SKM-1 treated with dmso at 0.1 percent for 144 hours (cell line): ENCODE measurements around the gene DPH2.

Experiments used
- DNase-seq: peaks from one replicate; lab custom pipeline; 2025; ENCODE audit not compliant: unreplicated experiment; lab: John Stamatoyannopoulos, UW

Gene DPH2

GRCh38 chr1:43969746-43970466 lies at the start of gene DPH2:
Gene DPH2, plus strand, starts transcription at chr1:43970010. Its CDS starts 166 bp downstream, at chr1:43970176.
- DNase-seq = peak; percentile 96

GRCh38 chr1:43921022-43921421 lies 48.8 kb upstream of the DPH2 start:
- no peak for DNase-seq

- DNase-seq = no peak
Observed at GRCh38 chr1:43924516-43924915, 45.3 kb upstream of the DPH2 start.

- no peak for DNase-seq
Observed at GRCh38 chr1:43925846-43926245, 44.0 kb upstream of the DPH2 start.

GRCh38 chr1:43930168-43930948 lies 39.5 kb upstream of the DPH2 start:
- DNase-seq = no peak

- DNase-seq = no peak
Observed at GRCh38 chr1:43930949-43931275, 38.9 kb upstream of the DPH2 start.

- no peak for DNase-seq
Observed at GRCh38 chr1:43931711-43932660, 37.8 kb upstream of the DPH2 start.

GRCh38 chr1:43932786-43933385 lies 36.9 kb upstream of the DPH2 start:
- no peak for DNase-seq

GRCh38 chr1:43933386-43934100 lies 36.3 kb upstream of the DPH2 start, which contains the start of gene ARTN:
Gene ARTN, plus strand, starts transcription at chr1:43933801. Its CDS starts 1,856 bp downstream, at chr1:43935657.
- no peak for DNase-seq

- peak; percentile 44 for DNase-seq
Observed at GRCh38 chr1:43934101-43934985, 35.5 kb upstream of the DPH2 start.

- DNase-seq = no peak
Observed at GRCh38 chr1:43934986-43935324, 34.9 kb upstream of the DPH2 start.

GRCh38 chr1:43935711-43936427 lies 33.9 kb upstream of the DPH2 start:
- DNase-seq = no peak

- DNase-seq = no peak
Observed at GRCh38 chr1:43936431-43937151, 33.2 kb upstream of the DPH2 start.

GRCh38 chr1:43937179-43937865 lies 32.5 kb upstream of the DPH2 start:
- no peak for DNase-seq

- no peak for DNase-seq
Observed at GRCh38 chr1:43938383-43938782, 31.4 kb upstream of the DPH2 start.

- no peak for DNase-seq
Observed at GRCh38 chr1:43938892-43939587, 30.8 kb upstream of the DPH2 start.

- DNase-seq = no peak
Observed at GRCh38 chr1:43942411-43942810, 27.4 kb upstream of the DPH2 start.
